DMS 273 (cell line): ENCODE data around the gene ADORA1.

Experiments
- DNase-seq: peaks from one replicate; lab custom pipeline; 2025; ENCODE audit not compliant: unreplicated experiment; lab: John Stamatoyannopoulos, UW

The ADORA1 gene

DNA sequence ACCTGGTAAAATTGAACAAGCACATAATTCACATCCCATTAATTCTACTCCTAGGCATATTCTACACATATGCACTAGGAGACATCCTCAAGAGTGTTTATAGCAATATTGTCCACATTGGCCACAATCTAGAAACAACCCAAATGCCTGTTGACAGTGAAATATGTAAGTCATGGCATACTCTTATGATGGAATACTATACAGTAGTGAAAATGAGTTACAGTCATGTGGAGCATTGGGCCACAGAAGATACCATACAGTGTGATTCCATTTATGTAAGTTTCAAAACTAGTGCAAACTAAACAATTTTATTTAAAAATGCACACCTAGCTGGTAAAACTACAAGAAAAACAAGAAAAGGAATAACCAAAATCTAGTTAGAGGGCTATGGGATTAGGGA lies 82.8 kb downstream of the ADORA1 start:
- no peak for DNase-seq

DNA sequence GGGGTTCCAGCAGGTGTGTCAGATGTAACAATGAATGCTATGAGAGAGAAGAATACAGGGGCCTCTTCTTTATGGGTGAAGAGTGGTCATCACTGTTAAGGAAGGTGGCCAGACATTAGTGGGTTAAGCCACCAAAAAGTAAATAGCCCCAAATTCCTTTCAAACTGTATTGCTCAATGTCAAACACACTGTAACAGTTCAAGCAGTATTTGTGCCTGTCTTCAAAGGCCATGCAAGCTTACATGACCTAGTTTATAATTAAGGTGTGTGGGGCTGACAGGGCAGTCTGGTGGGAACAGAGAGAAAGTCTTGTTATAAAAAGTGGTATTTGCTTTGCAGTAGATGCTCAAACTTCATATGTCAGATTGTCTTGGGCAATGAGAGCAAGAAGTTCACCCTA lies 83.5 kb downstream of the ADORA1 start:
- no peak for DNase-seq

GRCh38 chr1:203211812-203212211 lies 84.3 kb downstream of the ADORA1 start:
- DNase-seq = no peak

- DNase-seq = no peak
These were observed 85.6 kb downstream of the ADORA1 start for GRCh38 chr1:203213126-203213525.

GRCh38 chr1:203214871-203215270 lies 87.3 kb downstream of the ADORA1 start:
- DNase-seq = no peak

DNA sequence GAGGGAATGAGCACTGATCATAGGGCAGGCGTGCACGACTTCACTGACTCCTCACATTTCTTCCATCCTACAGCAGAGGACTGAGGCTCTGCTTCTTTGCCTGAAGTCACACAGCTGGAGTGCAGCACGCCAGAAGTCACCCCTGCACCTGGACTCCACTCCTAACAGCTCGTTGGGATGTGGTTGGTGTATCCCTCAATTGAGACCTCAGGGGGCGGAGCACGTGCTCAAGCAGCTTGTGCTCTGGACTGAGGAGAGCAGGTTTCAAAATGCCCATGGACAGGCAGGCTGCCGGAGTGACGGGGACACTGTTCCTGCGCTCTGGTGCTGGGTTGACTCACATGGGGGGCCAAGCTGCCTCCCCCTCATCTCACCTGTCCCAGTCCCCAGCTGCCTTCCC lies 88.0 kb downstream of the ADORA1 start:
- no peak for DNase-seq

DNA sequence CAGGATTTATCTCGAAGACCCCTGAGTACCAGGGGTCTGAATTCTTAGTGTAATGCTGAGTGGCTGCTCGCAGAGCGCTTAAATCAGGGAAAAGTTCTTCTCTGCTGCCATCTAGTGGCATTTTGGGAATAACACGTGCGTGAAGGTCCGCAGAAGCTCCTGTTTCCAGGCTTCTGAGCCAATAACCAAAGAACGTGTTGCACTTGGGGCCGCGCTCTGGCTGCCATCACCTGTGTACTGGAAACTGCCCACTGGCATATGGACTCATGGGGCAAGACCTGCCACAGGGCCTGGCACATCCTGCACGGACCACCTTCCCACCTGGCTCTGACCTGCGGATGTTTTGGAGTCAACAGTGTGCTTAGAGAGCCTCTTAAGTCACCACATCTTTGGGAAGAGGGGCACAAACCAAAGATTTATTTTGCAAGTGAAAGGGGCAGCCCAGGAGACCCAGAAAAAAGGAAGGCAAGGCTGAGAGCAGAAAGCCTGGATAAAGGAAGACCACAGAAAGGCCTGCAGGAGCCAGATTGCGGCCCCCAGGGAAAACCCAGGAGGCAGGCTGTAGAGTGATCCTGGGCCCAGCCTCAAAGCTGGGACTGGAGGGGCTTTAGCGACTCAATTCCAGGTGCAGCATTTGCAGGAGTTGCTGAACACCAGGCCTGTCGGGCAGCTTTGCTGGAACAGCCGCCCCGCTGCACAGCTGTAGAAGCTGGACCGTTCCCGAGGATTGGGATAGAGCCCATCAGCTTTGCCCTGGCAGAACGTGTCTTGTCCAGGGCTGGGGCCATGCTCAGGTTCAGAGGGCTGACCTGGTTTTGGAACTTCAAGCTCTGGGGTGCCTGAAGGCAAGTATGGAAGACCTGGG lies 89.0 kb downstream of the ADORA1 start:
- peak; percentile 90 for DNase-seq
